HG02938 (cell line): Measurements from ENCODE around the gene MUTYH.

Experiments
- ATAC-seq: cut with Tn5 transposase; IDR thresholded peaks from one replicate; pipeline ENCODE4 v1.9.1; 2021; ENCODE audit warnings: mild to moderate bottlenecking, moderate library complexity; ENCODE audit not compliant: unreplicated experiment

The MUTYH gene

DNA sequence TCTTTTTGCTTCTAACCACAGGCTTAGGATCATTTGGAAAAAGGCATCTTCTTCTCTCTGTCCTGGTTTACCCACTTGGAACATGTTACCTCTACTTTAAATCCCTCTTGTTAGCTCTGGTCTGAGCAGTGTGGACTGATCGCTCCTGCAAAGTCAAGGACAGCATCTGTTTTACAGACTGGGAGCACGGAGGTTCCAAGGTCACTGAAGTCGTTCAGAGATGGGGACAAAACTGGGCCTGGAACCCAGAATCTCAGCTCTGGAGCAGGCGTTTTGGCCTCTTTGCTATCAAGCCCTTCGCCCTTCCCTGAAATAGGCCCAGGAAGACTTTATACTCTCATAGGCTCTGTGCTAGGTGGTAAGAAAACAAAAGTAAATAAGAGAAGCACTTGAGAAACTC is 11.3 kb upstream of the MUTYH start:
- no peak for ATAC-seq

DNA sequence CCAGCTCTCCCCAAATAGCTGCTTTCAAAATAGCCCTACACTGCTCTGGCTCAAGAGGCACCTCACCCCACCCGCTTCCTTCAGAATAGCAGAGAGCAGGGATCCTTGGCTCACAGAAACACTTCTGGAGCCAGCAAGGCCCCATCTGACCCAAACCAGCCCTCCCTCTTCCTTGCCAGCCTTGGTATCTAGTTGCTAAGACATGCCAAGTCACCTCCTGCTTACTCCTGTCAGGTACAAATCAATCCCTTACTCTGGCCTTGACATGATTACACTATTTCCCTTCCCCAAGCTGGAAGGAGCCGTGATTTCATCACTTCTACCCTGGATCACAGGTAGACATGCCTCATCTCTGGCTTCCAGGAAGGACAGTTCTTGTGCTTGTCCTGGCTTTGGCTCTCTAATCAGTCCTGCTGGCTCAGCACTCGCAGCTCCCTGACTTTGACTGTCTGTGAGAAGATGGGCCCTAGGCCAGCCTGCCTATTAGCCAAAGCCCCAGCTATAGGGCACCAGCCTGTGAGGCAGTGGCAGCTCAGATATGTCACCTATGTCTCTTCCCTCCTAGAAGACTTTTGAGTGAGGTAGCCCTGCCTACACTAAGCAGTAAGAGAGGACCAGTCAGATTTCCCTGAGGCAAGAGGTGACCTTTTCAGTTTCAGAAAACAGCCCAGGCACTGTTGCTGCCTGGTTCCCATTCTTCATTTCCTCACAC is 8.9 kb upstream of the MUTYH start:
- no peak for ATAC-seq

DNA sequence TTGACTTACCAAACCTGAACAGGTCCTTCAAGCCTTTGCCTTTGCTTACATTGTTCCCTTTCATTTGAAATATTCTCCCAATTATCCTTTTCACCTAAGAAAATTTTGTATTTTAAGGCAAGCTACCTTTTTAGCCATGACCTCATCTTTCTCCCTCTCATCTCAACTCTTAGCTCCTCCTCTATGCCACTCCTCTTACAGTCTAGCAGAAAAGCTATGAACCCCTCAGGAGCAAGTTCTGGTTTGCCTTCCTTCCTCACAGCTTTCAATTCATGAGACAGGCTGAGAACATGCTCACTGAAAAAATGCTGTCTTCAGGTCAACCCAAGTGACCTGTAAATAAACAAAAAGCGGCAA is 8.3 kb upstream of the MUTYH start:
- no peak for ATAC-seq

- ATAC-seq = no peak
Observed at GRCh38 chr1:45348020-45348419, 7.8 kb upstream of the MUTYH start.

DNA sequence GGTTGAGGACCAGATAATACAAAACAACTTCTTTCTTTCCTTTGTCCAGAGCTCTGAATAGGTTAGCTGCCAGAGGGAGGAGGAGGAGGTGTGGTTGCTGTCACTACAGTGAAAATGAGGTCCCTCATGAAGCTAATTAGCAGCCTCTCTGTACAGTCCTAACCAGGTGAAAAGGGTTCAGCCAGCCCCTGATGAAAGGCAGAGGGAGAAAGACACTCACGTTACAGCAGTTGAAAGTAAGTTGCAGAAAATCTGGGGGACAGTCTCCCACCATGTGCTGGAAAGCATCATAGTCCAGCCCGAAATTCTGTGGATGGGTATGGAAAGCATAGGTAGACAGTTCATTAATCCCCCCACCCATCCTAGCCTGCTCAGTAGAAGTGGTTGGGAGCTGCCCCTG is 6.2 kb upstream of the MUTYH start:
- no peak for ATAC-seq

GRCh38 chr1:45345014-45345413 is 4.8 kb upstream of the MUTYH start:
- no peak for ATAC-seq

DNA sequence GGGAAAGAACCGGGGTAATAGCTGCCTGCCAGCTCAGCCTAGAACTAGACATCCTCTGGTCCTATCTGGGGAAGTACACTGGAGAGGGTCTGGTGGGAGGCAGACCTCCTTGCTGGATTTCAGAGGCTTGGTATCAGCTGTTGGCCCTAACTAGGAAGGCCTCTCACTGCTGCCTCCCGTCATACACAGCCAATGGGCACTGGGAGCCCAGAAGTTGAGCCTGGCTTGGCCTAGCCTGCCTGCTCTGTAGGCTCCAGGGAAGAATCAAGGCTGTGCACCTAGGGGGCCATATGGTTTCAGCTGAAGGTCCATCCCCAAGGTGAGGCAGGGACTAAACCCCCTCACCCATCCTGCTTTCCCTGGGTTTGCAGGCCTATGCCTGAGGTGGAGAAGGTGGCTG is 4.3 kb upstream of the MUTYH start:
- ATAC-seq = no peak

DNA sequence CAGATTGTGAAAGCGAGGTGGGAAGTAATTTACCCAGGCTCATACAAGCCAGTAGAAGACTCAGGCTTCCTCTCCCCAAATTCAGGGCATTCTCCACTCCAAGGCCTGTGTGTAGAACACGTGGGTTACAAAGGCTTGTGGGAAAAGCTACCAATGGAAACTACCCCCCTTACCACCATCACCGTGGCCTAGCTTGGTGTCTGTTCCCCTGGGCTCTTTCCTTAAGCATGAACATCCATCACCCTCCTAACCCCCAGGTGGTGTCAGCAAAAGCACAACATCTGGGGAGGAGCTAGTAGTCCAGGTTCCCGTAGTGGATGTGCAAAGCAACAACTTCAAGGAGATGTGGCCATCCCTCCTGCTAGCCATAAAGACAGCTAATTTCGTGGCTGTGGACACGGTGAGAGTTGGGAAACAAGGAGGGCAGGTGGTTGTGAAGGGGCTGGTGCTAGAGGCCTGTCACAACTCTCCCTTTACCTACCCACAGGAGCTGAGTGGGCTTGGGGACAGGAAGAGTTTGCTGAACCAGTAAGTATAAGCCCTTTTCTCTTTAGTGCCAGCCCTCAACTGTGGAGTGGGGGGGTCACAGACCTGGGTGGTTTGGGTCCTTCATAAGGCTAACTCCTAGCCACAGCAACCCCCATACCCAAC is 701 bp upstream of the MUTYH start:
- ATAC-seq = no peak

DNA sequence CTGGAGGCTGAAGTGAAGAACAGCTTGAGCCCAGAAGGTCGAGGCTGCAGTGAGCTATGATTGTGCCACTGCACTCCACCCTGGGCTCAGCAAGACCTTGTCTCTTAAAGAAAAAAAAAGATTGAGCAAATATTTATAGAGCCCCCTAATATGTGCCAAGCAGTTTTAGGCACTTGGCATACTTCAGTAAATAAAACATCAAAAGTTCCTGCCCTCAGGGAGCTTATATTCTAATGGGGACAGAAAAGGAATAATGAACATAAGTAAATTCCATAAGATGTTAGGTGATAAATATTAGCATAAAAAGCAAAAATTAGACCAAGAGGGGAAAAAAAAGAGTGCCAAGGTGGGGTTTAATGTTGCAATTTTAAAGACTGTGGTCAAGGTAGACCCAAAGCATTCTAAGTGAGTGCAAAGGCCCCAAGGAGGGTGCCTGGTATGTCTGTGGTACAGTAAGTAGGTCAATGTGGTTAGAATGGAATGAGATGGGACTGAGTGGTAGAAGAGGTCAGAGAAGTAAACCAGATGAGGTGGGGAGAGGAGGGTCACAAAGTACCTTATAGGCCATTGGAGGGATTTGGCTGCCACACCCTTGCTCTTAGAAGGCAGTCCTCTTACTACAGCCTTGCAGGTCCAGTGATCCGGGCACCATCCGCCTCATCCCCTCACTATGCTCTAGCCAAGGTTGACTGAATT is 2.5 kb downstream of the MUTYH start:
- no peak for ATAC-seq

DNA sequence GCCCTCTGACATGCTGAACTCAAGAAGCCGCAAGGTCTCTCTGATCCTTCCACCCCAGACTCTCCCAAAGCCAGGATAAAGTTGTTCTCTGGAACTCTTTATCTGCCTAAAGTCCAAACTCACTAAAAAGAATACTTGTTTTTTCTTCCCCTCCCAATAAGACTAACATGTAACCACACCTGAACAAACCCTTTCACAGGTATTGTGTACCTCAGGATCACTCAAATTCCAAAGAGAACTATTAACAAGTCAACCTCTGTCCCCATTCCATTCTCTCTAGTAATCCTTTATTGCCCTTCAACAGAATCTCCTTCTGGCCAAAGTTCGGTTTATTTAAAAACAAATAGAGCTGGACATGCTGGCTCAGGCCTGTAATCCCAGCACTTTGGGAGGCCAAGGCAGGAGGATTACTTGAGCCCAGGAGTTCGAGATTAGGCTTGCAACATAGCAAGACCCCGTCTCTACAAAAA is 4.3 kb downstream of the MUTYH start:
- no peak for ATAC-seq

GRCh38 chr1:45334308-45335245 is 5.7 kb downstream of the MUTYH start:
- no peak for ATAC-seq

GRCh38 chr1:45332346-45332720 is 7.9 kb downstream of the MUTYH start:
- ATAC-seq = no peak

DNA sequence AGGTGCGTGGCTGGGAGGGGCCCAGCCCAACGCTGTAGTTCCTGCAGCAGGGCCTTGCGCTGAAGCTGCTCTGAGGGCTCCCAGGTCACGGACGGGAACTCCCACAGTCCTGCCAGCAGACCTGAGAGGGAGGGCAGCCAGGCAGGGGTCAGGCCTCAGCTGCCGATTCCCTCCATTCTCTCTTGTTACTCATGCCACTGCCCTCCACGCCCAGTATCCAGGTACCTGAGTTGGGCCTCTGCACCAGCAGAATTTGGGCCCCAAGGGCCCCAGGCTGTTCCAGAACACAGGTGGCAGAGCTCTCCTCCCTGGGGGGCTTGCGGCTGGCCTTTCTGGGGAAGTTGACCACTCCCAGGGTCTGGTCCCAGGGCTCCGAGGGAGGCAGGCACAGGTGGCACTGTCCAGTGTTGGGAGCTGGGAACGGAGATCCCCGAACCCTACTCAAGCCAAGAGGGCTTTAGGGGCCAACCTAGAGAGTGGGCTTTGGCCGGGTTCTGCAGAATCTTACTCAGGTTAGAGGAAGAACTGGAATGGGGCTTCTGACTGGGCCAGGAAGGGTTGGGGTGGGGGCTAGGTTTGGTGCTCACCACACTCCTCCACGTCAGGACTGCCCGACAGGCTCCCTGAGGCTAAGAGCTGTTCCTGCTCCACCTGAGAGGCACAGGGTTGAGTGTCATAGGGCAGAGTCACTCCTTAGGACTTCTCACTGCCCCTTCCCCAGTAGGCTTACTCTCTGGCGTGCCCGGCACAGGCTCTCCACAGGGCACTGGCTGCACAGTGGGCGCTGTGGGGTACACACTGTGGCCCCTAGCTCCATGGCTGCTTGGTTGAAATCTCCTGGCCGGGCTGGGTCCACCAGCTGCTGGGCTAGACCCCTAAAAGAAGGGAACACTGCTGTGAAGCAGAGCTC is 8.5 kb downstream of the MUTYH start:
- no peak for ATAC-seq

DNA sequence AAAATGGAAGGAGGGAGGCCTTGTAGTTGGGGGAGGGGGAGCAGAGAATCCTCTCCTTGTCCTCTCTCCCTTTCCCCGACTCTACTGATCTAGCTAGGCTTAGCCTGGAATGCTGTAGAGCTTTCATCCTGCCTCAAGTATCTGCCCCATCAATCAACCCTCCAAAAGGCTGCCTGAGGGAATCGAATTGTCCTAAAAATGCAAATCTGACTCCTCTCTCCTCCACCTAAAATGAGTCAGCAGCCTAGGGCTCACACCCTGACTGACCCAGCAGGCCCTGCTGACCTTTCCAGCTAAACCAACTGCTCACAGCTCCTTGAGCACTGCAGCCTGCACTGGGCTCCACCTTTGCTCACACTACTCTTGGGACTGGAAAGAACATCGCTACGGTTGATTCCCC is 10.8 kb downstream of the MUTYH start:
- ATAC-seq = no peak

GRCh38 chr1:45328680-45329079 is 11.6 kb downstream of the MUTYH start:
- no peak for ATAC-seq

DNA sequence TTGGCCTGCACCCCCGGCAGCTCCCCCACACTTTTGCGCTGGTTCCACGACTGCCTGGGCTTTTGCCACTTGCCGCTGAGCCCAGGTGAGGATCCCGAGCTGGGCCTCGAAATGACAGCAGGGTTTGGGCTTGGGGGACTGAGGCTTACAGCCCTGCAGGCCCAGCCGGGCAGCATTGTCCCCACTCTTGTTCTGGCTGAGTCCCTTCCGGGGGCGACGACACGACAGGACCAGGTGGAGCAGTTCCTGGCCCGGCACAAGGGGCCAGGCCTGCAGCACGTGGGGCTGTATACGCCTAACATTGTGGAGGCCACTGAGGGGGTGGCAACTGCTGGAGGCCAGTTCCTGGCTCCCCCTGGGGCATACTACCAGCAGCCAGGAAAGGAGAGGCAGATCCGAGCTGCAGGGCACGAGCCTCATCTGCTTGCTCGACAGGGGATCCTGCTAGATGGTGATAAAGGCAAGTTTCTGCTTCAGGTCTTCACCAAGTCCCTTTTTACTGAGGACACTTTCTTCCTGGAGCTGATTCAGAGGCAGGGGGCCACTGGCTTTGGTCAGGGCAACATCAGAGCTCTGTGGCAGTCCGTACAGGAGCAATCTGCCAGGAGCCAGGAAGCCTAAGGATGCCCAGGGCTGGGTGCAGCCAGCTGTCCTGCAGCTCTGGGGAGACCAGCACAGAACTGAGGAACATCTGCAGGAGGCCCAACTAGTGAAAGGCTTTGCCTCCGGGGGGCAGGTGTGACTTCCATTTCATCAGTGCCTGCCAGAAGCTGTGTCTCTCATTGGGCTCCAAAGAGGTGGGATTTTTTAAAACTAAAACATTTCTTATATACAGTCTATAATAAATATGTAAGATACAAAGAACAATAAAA is 12.4 kb downstream of the MUTYH start:
- no peak for ATAC-seq

DNA sequence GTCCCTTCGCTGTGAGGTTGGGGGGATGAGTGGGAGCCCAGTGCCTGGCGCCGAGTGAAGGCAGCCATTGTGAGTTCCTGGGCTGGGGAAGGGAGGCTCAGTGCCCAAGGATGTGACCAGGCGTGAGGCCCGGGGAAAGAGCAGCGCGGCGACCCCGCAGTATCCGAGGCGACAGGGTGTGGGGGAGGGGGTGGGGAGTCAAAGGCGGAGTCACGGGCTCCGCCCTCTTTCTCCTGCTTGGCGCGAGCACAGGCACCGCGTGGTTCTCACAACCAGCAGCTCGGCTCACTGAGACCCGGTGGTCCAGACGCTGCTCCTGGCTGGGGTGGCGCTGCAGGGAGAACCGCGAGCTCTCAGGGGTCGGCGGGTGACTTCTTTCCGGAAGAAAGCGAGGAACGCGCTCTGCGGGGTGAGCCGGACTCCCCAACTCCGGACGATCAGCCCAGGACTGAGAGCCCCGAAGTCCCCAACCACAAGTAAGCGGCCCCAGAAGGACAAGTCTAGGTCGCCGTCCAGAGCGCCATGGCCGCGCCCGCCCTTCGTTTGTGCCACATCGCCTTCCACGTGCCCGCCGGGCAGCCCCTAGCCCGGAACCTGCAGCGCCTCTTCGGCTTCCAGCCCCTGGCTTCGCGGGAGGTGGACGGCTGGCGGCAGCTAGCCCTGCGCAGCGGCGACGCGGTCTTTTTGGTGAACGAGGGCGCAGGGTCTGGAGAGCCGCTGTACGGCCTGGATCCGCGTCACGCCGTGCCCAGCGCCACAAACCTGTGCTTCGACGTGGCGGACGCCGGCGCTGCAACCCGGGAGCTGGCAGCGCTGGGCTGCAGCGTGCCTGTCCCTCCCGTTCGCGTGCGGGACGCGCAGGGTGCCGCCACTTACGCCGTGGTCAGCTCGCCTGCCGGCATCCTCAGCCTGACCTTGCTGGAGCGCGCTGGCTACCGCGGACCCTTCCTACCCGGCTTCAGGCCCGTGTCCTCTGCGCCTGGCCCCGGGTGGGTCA is 13.3 kb downstream of the MUTYH start, which contains the start of gene HPDL:
Gene HPDL, plus strand, starts transcription at position 269 of the 997 bp plus-strand sequence. Its CDS starts 254 bp downstream, at position 523.
- no peak for ATAC-seq
